SJCRH30 (cell line): ENCODE measurements around the gene PSAT1. TPM values are rescaled to one million over a fixed set of nuclear protein-coding genes. Genes with fewer than 3 reads are reported as not detected.
"Not testable (repeated sequence)": the region's sequence is repeated elsewhere in the genome, so short reads cannot be mapped to it uniquely, and the experiment has no call there.

Experiments used
- DNase-seq, 2 experiments: peaks; one replicate each; pipeline ENCODE4 v3.0.0-alpha.2; 2015 to 2020
- H3K27ac ChIP-seq: fragments of 250-450 bp; sonication (Bioruptor Pico); 2 replicates; pipeline ENCODE4 v1.5.1; 2020; ENCODE audit warnings: mild to moderate bottlenecking, moderate library complexity
- H3K27me3 ChIP-seq: fragments of 250-450 bp; sonication (Bioruptor Pico); 2 replicates; pipeline ENCODE4 v1.5.1; 2020; ENCODE audit warnings: mild to moderate bottlenecking, moderate library complexity
- H3K36me3 ChIP-seq: fragments of 250-450 bp; sonication (Bioruptor Pico); 2 replicates; pipeline ENCODE4 v1.5.1; 2020; ENCODE audit warnings: mild to moderate bottlenecking, moderate library complexity
- H3K4me1 ChIP-seq: fragments of 250-450 bp; sonication (Bioruptor Pico); 2 replicates; pipeline ENCODE4 v1.5.1; 2020; ENCODE audit warnings: mild to moderate bottlenecking, moderate library complexity
- H3K4me3 ChIP-seq: fragments of 250-450 bp; sonication (Bioruptor Pico); 2 replicates; pipeline ENCODE4 v1.5.1; 2020; ENCODE audit warnings: mild to moderate bottlenecking, moderate library complexity
- H3K9me3 ChIP-seq: fragments of 250-450 bp; sonication (Bioruptor Pico); replicated peaks from 2 replicates; pipeline ENCODE4 v1.5.1; 2020; ENCODE audit warnings: mild to moderate bottlenecking, moderate library complexity
- total RNA-seq: library from RNA; depleted of rRNA; stranded (reverse); fragments of >200 nt; shearing (Covaris generic); gene quantifications from 2 replicates; pipeline ENCODE4 v1.2.3, GENCODE V29; 2014; rRNA removed

The PSAT1 gene
- total RNA-seq, result 178 and 195 TPM in 2 replicates

DNA sequence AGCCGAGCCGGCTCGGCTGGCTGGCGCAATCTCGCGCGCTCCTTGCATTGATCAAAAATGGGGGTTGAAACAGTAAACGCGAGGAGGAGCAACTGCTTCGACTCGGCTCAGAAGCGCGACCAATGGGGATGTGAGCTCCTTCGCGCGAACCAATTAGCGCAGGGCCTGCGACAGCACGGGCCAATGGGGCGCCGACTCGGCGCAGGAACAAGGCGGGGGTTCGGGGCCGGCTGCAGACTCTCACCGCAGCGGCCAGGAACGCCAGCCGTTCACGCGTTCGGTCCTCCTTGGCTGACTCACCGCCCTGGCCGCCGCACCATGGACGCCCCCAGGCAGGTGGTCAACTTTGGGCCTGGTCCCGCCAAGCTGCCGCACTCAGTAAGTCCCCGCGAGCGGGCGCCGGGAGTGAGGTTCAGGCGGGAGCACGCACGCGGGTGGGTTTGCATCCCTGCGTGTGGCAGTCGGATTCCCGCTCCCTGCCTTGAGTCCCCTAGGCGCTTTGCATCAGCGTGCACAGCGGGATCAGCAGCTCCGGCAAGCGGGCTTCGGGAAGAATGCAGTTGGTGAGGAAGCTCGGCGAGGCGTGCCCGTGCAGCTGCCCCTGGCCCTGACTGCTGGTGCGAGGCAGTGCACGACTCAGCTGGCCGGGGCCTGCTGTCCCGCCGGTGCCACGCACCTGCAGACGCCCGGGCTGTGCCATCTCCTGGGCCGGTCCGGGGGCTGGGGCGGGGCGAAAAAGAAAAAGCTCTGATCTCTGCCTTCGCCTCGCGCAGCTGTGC is at the start of gene PSAT1:
TSS of gene PSAT1 (plus strand) at position 233 of the 779 bp plus-strand sequence. CDS start at position 319, 86 bp downstream.
- H3K27me3 ChIP-seq, result no peaks in the 10 kb centered on the region
- peak; percentile 97 to 99 for DNase-seq
- peak within 1 kb of the TSS; percentile 79 for H3K4me3 ChIP-seq
- H3K36me3 ChIP-seq, result peaks cover 18% of the 10 kb centered on the region
- peaks cover 20% of the 10 kb centered on the region for H3K4me1 ChIP-seq
- peak within 1 kb of the TSS; percentile 93 for H3K27ac ChIP-seq
- no peaks in the 10 kb centered on the region for H3K9me3 ChIP-seq

DNA sequence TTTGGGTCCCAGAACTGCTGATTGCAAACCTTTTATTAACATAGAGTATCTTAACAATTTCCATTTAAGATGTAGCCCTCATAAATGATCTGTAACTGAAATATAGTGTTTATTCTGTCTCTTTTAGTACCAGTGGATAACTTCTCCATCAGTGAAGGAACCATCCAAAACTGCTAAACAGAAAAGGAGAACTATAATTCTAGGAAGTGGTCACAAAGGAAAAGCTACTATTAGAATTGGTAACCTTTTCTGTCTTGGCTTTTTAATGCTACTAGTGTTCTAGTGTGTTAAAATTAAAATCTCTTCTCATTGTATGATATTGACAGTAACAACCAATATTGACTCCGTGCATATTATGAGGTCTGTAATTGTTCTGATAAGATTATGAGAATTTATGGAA is 48.3 kb upstream of the PSAT1 start:
- Histone ChIP-seq H3K4me1 (0 out of 2 replicates have a peak, but pooled peaks cover 6% of the 10 kb centered on the region), H3K27ac (no peak overlapping the region), H3K9me3 (no peaks in the 10 kb centered on the region), H3K4me3 (no peak overlapping the region), H3K27me3 (no peaks in the 10 kb centered on the region), H3K36me3 (peaks cover 78% of the 10 kb centered on the region)
- DNase-seq, result no peak

DNA sequence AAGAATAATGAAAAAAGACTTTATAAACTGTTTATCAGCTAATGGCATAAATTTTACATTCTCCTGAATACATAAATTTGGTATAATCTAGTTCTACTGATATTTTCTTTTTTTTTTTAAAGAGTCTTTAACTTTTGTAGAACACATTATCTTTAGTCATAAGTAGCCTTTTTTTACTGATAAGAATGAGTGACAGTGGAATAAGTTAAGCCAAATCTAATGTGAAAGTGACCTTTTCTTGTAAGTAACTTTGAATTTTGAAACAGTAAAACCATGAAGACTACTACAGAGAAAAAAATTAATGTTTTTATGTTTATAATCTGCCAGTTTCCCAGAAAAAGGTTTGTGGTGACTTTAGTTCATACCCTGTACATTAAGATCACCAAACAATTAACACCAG is 47.4 kb upstream of the PSAT1 start:
- no peaks in the 10 kb centered on the region for H3K9me3 ChIP-seq
- peaks cover 75% of the 10 kb centered on the region for H3K36me3 ChIP-seq
- H3K27ac ChIP-seq, result no peak overlapping the region
- DNase-seq, result no peak
- no peak overlapping the region for H3K4me3 ChIP-seq
- H3K27me3 ChIP-seq, result no peaks in the 10 kb centered on the region
- H3K4me1 ChIP-seq, result 0 out of 2 replicates have a peak, but pooled peaks cover 6% of the 10 kb centered on the region

DNA sequence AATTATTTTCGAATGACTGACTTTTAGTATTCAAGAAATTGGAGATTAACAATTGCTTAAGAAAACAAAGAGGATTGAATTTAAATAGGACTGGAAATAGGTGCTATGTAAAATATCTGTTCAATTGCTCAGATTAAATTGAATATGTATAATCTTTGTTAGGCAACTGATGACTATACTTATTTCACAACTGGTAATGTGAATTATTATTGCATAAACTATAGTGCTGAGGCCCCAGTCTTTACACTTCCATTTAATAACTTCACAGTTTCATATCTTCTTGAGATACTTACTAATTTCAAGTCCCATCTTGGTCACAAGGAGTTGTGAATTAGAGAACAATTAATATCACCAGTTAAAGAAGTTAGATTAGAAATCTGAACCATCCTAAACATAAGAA is 44.3 kb upstream of the PSAT1 start:
- no peak overlapping the region for H3K4me3 ChIP-seq
- no peaks in the 10 kb centered on the region for H3K9me3 ChIP-seq
- no peak for DNase-seq
- H3K4me1 ChIP-seq, result 0 out of 2 replicates have a peak, but pooled peaks cover 6% of the 10 kb centered on the region
- H3K27me3 ChIP-seq, result no peaks in the 10 kb centered on the region
- H3K27ac ChIP-seq, result no peak overlapping the region
- H3K36me3 ChIP-seq, result peaks cover 77% of the 10 kb centered on the region

DNA sequence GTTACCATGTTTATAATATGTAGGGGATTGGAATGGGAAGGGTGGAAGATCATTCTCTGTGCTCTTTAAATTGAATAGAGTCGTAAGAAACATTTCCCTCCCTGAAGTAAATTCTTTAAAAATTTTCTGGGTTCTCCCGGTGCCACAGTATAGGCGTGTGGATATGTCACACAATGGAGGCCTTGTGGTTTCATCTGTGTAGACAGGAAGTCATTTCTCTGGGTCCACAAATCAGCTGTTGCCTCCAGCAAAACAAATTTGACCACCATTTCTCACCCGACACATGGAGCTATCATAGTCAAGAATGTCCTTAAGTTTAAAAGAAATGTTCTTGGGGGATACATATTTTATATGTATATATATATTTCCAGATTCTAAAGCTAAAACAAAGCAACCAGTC is 43.6 kb upstream of the PSAT1 start:
- DNase-seq, result peak; percentile 5 to 31
- H3K4me3 ChIP-seq, result no peak overlapping the region
- no peak overlapping the region for H3K27ac ChIP-seq
- no peaks in the 10 kb centered on the region for H3K27me3 ChIP-seq
- no peaks in the 10 kb centered on the region for H3K9me3 ChIP-seq
- H3K36me3 ChIP-seq, result peaks cover 78% of the 10 kb centered on the region
- H3K4me1 ChIP-seq, result 0 out of 2 replicates have a peak, but pooled peaks cover 6% of the 10 kb centered on the region

DNA sequence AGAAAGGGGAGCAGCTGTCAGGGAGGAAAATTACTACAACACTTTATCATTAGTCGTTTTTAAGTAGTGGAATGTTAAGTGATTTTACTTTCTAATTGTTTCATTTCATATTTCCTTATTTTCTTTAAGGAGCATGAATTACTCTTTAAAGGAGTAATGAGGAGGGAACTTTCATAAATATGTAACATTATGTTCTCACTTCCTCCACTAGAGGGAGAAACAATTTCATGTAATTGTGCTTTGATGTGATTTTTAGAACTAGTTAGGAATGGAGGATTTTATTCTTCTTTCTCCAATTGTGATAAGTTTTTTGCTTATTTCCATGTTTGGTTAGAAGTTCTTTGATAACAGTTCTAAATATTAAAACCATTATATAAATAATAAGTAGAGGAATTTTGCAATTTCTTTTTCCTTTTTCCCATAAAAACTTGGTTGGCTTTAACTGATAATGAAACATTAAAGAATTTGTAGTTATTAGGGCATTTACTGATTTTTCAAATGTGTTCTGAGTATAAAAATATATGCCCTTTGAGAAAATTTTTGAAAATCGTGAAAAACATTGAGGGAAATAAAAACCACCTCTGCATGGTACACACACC is 35.4 kb upstream of the PSAT1 start:
- no peak overlapping the region for H3K4me3 ChIP-seq
- H3K9me3 ChIP-seq, result no peaks in the 10 kb centered on the region
- H3K36me3 ChIP-seq, result peaks cover 51% of the 10 kb centered on the region
- H3K27me3 ChIP-seq, result no peaks in the 10 kb centered on the region
- DNase-seq, result peak in 1 of 2 experiments; percentile 66
- no peak overlapping the region for H3K27ac ChIP-seq
- H3K4me1 ChIP-seq, result no peaks in the 10 kb centered on the region

DNA sequence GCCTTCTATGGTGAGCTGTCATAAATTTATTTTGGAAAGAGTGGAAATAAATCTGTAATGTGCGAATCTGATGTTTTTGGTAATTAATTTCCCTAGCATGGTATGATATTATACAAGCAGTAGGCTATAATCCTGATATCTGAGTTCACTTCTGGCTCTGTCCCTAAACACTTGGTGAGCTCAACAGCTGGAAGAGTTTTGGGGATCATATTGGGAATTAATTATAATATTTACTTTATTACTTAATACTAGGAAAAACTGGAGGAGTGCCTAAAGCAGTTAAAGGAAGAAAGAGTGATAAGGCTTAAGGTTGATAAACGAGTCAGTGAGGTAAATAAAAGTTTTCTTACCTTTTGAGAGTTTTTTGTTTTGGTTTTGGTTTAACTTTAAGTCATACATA is 34.3 kb upstream of the PSAT1 start:
- Histone ChIP-seq H3K4me3 (no peak overlapping the region), H3K27ac (no peak overlapping the region), H3K9me3 (no peaks in the 10 kb centered on the region), H3K27me3 (no peaks in the 10 kb centered on the region), H3K36me3 (peaks cover 53% of the 10 kb centered on the region), H3K4me1 (no peaks in the 10 kb centered on the region)
- no peak for DNase-seq

DNA sequence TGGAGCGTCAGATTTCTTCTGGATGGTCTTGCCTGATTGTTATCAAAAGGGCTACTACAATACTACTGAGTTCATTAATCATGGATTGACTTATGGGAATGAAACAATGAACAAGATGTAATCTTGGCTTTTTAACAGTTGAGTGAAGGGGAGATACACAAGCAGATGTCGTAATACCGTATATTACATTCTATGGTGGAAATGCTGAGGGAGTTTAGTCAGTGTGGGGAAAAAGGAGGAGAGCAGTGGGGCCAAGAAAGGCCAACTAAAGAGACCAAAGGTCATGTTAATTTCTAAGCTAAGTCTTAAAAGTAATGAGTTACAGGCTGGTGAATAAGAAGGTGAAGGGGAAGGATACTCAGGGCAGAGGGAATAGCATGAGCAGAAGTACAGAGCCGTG is 29.0 kb upstream of the PSAT1 start:
- Histone ChIP-seq H3K4me3 (no peak overlapping the region), H3K4me1 (no peaks in the 10 kb centered on the region), H3K36me3 (peaks cover 78% of the 10 kb centered on the region), H3K27me3 (no peaks in the 10 kb centered on the region), H3K9me3 (no peaks in the 10 kb centered on the region), H3K27ac (no peak overlapping the region)
- DNase-seq, result no peak

DNA sequence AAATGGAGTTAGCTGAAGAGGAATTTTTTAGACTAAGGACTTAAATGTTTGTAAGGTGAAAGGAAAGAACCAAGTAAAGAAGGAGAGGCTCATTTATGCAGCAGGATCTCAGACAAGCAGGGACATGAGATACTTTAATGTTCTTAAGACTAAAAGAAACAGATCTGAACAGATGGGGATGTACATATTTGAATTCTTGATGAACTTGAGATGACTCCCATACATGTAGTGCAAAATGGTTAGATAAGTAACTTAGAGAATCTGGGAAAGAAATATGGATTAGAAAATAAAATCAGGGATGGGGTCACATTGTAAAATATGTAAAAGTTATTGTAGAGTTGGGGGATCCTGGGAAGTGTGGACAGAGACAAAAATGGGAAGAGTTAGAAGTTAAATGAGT is 27.1 kb upstream of the PSAT1 start:
- no peaks in the 10 kb centered on the region; the same call in 1 of the 2 replicates for H3K9me3 ChIP-seq
- H3K27ac ChIP-seq, result no peak overlapping the region
- H3K27me3 ChIP-seq, result no peaks in the 10 kb centered on the region
- H3K4me1 ChIP-seq, result no peaks in the 10 kb centered on the region
- peaks cover 84% of the 10 kb centered on the region for H3K36me3 ChIP-seq
- DNase-seq, result no peak
- H3K4me3 ChIP-seq, result no peak overlapping the region

DNA sequence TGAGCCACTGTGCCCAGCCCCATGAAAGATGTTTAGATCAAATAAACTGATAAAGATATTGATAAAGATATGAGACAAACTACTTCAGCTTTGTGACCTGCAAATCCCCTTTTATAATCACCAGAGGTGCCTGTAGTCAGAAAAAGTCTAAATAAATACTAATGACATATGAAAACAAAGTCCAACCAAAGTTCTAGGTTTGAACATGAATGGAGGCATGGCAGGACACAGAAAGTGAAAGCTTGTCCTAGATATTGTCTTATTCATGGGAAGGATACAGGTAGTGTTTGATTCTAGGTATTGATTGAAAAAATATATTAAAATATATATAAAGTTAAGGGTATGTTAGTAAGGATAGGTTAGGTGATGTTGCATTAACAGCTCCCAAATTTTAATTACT is 24.6 kb upstream of the PSAT1 start:
- no peaks in the 10 kb centered on the region for H3K4me1 ChIP-seq
- no peaks in the 10 kb centered on the region; the same call in 1 of the 2 replicates for H3K9me3 ChIP-seq
- H3K4me3 ChIP-seq, result no peak overlapping the region
- no peak for DNase-seq
- peaks cover 62% of the 10 kb centered on the region for H3K36me3 ChIP-seq
- no peaks in the 10 kb centered on the region for H3K27me3 ChIP-seq
- no peak overlapping the region for H3K27ac ChIP-seq

DNA sequence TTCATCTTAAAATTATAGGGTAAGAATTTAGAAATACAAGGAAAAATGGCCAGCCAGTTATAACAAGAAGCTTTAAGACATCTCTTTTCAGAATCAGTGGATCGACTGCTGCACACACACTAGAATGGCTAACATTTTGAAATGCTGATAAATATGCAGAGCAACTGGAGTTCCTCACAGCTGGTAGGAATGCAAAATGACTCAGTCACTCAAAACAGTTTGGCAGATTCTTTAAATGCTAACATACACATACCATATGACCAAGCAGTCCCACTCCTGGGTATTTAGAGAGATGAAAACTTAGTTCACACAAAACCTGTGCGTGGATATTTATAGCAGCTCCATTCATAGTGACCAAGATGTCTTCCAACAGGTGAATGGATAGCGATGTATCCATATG is 23.2 kb upstream of the PSAT1 start:
- no peak overlapping the region for H3K27ac ChIP-seq
- H3K4me3 ChIP-seq, result no peak overlapping the region
- H3K4me1 ChIP-seq, result no peaks in the 10 kb centered on the region
- H3K9me3 ChIP-seq, result no peaks in the 10 kb centered on the region; the same call in 1 of the 2 replicates
- DNase-seq, result no peak
- H3K36me3 ChIP-seq, result peaks cover 53% of the 10 kb centered on the region
- H3K27me3 ChIP-seq, result no peaks in the 10 kb centered on the region

DNA sequence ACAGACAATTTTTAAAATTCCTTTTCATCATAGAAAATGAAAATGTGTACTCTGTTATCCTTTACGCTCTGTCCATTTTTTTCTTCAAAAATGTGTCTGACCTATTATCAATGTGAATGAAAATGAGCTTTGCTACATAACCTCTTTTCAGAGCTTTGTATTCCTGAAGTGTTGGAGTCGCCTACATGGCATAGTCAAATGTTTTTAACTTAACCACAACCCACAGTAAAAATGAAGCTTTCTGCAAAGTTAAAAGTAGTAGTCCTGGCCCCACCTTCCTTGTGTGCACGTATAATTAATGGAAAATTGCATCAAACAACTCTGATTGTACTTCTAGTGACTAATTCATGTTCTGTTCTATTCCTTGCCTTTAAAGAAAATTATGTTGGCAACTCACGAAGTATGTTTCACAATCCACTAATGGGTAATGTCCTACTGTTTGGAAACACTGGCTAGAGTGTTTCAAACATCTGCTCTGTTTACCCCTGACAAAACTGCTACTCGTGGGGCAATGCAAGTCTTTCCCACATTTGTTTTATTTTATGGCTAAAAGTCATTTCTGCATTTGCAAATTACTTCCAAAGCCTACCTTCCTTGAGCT is 18.6 kb upstream of the PSAT1 start:
- Histone ChIP-seq H3K27me3 (no peaks in the 10 kb centered on the region), H3K9me3 (no peaks in the 10 kb centered on the region; the same call in 1 of the 2 replicates), H3K4me3 (no peak overlapping the region), H3K27ac (no peak overlapping the region), H3K4me1 (peaks cover 26% of the 10 kb centered on the region), H3K36me3 (peaks cover 13% of the 10 kb centered on the region)
- DNase-seq, result no peak

DNA sequence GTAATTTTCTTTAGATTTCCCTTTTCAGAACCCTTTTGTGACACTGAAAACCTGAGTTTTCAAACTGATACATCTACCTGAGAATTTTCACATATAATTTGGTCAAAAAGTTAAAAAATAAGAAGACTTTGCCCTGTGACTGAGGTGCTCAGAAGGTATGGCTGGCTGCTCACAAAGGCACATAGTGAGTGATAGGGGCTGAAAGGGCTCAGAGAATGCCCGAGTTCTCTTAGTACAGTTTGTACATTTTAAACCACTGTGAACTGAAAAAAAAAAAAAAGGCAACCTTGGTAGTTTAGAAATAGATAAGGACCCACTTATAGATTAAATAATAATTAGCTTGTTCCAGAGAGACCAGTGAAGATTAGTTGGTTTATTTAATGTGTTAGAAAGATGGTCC is 18.1 kb upstream of the PSAT1 start:
- Histone ChIP-seq H3K36me3 (peaks cover 11% of the 10 kb centered on the region), H3K27me3 (no peaks in the 10 kb centered on the region), H3K4me3 (no peak overlapping the region), H3K9me3 (no peaks in the 10 kb centered on the region; the same call in 1 of the 2 replicates), H3K27ac (no peak overlapping the region), H3K4me1 (peaks cover 26% of the 10 kb centered on the region)
- no peak for DNase-seq

DNA sequence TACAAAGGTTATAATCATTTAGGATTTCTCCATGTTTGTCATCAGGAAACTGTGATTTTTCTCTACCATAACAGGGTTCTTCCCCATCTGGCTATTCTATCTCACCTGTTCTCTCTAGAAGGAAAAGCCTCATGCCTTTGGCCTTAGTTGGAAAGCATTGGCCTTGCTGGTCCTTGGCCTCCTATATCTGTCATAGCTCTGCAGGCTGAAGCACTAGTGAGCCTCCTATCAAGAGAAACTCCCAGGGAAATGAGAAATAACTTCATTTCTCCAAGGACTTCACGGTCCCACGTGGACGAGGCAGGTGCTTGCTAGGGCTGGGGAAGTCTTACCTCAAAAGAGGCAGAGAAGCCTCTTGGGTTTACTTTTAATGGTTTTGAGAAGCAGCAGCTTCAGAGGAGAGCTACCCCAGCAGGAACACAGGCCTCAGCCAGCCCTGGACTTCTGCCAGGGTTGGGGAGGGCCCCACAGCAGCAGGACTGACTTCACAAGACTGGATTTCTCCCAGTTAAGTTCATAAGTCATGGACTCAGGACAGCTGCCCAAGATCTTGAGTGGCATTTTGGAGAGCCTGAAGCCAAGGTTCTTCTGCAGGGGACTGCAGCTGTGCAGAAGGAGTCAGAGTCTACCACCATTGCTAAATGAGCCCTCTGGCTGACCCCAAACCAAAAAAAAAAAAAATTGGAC is 15.8 kb upstream of the PSAT1 start:
- H3K27me3 ChIP-seq, result no peaks in the 10 kb centered on the region
- no peaks in the 10 kb centered on the region for H3K36me3 ChIP-seq
- peak overlapping the region; percentile 75 for H3K27ac ChIP-seq
- H3K4me3 ChIP-seq, result no peak overlapping the region
- peaks cover 26% of the 10 kb centered on the region for H3K4me1 ChIP-seq
- no peaks in the 10 kb centered on the region for H3K9me3 ChIP-seq
- peak; percentile 96 to 99 for DNase-seq

DNA sequence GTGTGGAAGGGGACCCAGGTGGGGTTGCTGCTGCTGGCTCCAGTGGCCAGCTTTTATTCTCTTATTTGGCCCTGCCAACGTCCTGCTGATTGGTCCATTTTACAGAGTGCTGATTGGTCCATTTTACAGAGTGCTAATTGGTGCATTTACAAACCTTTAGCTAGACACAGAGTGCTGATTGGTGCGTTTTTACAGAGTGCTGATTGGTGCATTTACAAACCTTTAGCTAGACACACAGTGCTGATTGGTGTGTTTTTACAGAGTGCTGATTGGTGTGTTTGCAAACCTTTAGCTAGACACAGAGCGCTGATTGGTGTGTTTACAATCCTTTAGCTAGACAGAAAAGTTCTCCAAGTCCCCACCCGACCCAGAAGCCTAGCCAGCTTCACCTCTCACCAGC is 12.7 kb upstream of the PSAT1 start:
- not testable (repeated sequence) for H3K27ac ChIP-seq

More for the DNA sequence above, 12.7 kb upstream of the PSAT1 start:
- not testable (repeated sequence) for H3K27me3 ChIP-seq, H3K9me3 ChIP-seq, DNase-seq, H3K4me3 ChIP-seq, H3K36me3 ChIP-seq
- H3K4me1 ChIP-seq, result peaks cover 26% of the 10 kb centered on the region
